SK-N-SH (cell line): ENCODE data around the gene KRTAP3-3.

Source experiments
- EP300 ChIP-seq, 2 experiments: IDR thresholded peaks; 2 replicates each; pipeline versions ENCODE4 v1.4.0 to v1.6.1; 2012; ENCODE audit warnings: borderline replicate concordance in 1 of 2, low read depth in 1 of 2, low read length in 1 of 2
- EZH2phosphoT487 ChIP-seq: fragments of 200-600 bp; sonication (generic); IDR thresholded peaks from 2 replicates; pipeline ENCODE4 v1.6.1; 2017; ENCODE audit warnings: low read depth, mixed run types, mild to moderate bottlenecking, antibody characterized with exemption, moderate library complexity, borderline replicate concordance
- FOSL2 ChIP-seq: IDR thresholded peaks from 2 replicates; pipeline ENCODE4 v1.4.0; 2012; ENCODE audit warnings: low read depth, mild to moderate bottlenecking, moderate library complexity, borderline replicate concordance
- GATA2 ChIP-seq: sonication (generic); formaldehyde crosslinking; IDR thresholded peaks from 2 replicates; pipeline ENCODE4 v1.5.0; 2020; ENCODE audit warnings: mild to moderate bottlenecking, missing genetic modification reagents
- MAX ChIP-seq: IDR thresholded peaks from 2 replicates; pipeline ENCODE4 v1.4.0; 2012; ENCODE audit warnings: low read depth
- RXRA ChIP-seq: IDR thresholded peaks from 2 replicates; pipeline ENCODE4 v1.4.0; 2012; ENCODE audit warnings: low read depth, mild to moderate bottlenecking, borderline replicate concordance
- TAF1 ChIP-seq: IDR thresholded peaks from 2 replicates; pipeline ENCODE4 v1.6.1; 2012; ENCODE audit warnings: low read depth, mild to moderate bottlenecking, low read length, moderate library complexity, borderline replicate concordance
- YY1 ChIP-seq: IDR thresholded peaks from 2 replicates; pipeline ENCODE4 v1.4.0; 2012; ENCODE audit warnings: low read depth, mild to moderate bottlenecking
- TF ChIP-seq, protein P1 (sequence below): fragments of 200-600 bp; sonication (generic); IDR thresholded peaks from 2 replicates; pipeline ENCODE4 v1.6.1; 2017; ENCODE audit warnings: antibody characterized with exemption, mild to moderate bottlenecking, moderate library complexity

DNA sequence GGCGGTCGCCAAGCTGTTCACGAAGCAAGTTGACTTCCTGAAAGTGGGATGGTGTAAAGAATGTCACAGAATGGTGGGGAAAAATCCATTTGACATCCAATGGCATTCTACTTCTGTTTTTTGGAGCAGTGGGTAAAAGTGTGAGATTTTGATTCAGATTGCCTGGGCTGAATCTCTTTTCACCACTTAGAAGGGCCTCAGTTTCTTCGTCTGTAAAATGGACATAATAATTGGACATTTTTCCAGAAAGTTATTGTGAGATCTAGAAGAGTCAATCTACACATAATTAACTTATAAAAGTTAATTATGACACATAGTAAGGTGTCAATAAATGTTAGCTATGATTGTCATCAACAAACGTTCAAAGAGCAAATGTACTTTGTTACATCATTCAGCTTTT, 12.8 kb downstream of the KRTAP3-3 start:
- TF ChIP-seq EZH2phosphoT487, result no peak
- TF ChIP-seq YY1, result no peak
- no peak for TF ChIP-seq MAX
- TF ChIP-seq, protein P1, sequence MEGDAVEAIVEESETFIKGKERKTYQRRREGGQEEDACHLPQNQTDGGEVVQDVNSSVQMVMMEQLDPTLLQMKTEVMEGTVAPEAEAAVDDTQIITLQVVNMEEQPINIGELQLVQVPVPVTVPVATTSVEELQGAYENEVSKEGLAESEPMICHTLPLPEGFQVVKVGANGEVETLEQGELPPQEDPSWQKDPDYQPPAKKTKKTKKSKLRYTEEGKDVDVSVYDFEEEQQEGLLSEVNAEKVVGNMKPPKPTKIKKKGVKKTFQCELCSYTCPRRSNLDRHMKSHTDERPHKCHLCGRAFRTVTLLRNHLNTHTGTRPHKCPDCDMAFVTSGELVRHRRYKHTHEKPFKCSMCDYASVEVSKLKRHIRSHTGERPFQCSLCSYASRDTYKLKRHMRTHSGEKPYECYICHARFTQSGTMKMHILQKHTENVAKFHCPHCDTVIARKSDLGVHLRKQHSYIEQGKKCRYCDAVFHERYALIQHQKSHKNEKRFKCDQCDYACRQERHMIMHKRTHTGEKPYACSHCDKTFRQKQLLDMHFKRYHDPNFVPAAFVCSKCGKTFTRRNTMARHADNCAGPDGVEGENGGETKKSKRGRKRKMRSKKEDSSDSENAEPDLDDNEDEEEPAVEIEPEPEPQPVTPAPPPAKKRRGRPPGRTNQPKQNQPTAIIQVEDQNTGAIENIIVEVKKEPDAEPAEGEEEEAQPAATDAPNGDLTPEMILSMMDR, result no peak
- no peak for TF ChIP-seq GATA2 (CRISPR knock-in tag)
- no peak for TF ChIP-seq FOSL2
- no peak for TF ChIP-seq TAF1
- no peak for TF ChIP-seq EP300 (IDR thresholded peaks at IDR 0.05; ENCODE audit: borderline replicate concordance in 1 of 2, low read depth in 1 of 2, low read length in 1 of 2)
- TF ChIP-seq RXRA, result no peak
